B cell (primary cell): ENCODE data around the gene WDFY4. TPM values are rescaled to one million over a fixed set of nuclear protein-coding genes. Genes with fewer than 3 reads are reported as not detected.

Experiments used
- ATAC-seq: fragments of 200-7000 bp; cut with Tn5 transposase; one replicate; pipeline ENCODE4 v1.10.0; 2021; ENCODE audit warnings: low read depth, mild to moderate bottlenecking, moderate number of reproducible peaks, moderate library complexity
- CTCF ChIA-PET: fragments of 350-600 bp; sonication (Branson Sonifier 250); formaldehyde crosslinking; loops from one replicate; lab custom pipeline; 2021; ENCODE audit warnings: antibody characterized with exemption, inconsistent platforms; lab: Charles Lee
- POLR2A ChIA-PET: fragments of 350-600 bp; sonication (Branson Sonifier 250); formaldehyde crosslinking; loops from one replicate; lab custom pipeline; 2021; ENCODE audit warnings: antibody characterized with exemption; lab: Charles Lee
- DNase-seq: peaks from one replicate; pipeline ENCODE4 v3.0.0; 2013
- H2AFZ ChIP-seq: 2 replicates; pipeline ENCODE4 v1.6.1; 2012; ENCODE audit warnings: mild to moderate bottlenecking, low read depth, low read length; ENCODE audit not compliant: insufficient read depth, poor library complexity, severe bottlenecking
- H3K27ac ChIP-seq, 2 donors: 1 replicate in 1 of 2; 2 replicates in 1 of 2; pipeline ENCODE4 v1.5.1; 2012 to 2013; ENCODE audit warnings: low read length in 2 of 2, mild to moderate bottlenecking in 2 of 2, moderate library complexity in 1 of 2
- H3K27me3 ChIP-seq, 4 experiments: fragments of 200-600 bp in 1 of 4; sonication (generic) in 1 of 4; replicated peaks in 1 of 4; 1 replicate in 2 of 4; 2 replicates in 2 of 4; pipeline versions ENCODE4 v1.6.1 to v1.7.0; 2013 to 2016; ENCODE audit warnings: low read length in 3 of 4, mild to moderate bottlenecking in 2 of 4, mixed read lengths in 1 of 4, moderate library complexity in 1 of 4; ENCODE audit not compliant: insufficient read depth in 4 of 4, control insufficient read depth in 3 of 4; ENCODE audit errors: control extremely low read depth in 1 of 4
- H3K36me3 ChIP-seq, 2 experiments: replicated peaks in 1 of 2; 1 replicate in 1 of 2; 2 replicates in 1 of 2; pipeline versions ENCODE4 v1.6.1 to v1.7.1; 2013; ENCODE audit warnings: low read length in 1 of 2; ENCODE audit not compliant: insufficient read depth in 2 of 2, control insufficient read depth in 1 of 2; ENCODE audit errors: control extremely low read depth in 1 of 2, extremely low read depth in 1 of 2
- H3K4me1 ChIP-seq, 2 donors: fragments of 200-600 bp in 1 of 2; sonication (generic) in 1 of 2; 1 replicate in 1 of 2; 2 replicates in 1 of 2; pipeline versions ENCODE4 v1.5.1 to v1.6.1; 2013 to 2017; ENCODE audit warnings: low read length in 2 of 2; ENCODE audit not compliant: control insufficient read depth in 2 of 2, insufficient read depth in 2 of 2
- H3K4me2 ChIP-seq: replicated peaks from 2 replicates; pipeline ENCODE3; 2012; ENCODE audit warnings: mild to moderate bottlenecking, low read depth, low read length; ENCODE audit not compliant: poor library complexity, severe bottlenecking
- H3K4me3 ChIP-seq, 5 experiments: fragments of 200-600 bp in 1 of 5; sonication (generic) in 1 of 5; 1 replicate in 3 of 5; 2 replicates in 2 of 5; pipeline versions ENCODE4 v1.5.1 to v1.7.0; 2011 to 2016; ENCODE audit warnings: low read length in 4 of 5, mild to moderate bottlenecking in 4 of 5, low read depth in 2 of 5, control low read depth in 1 of 5, moderate library complexity in 1 of 5; ENCODE audit not compliant: insufficient read depth in 1 of 5; ENCODE audit errors: control extremely low read depth in 1 of 5, extremely low read depth in 1 of 5
- H3K79me2 ChIP-seq: fragments of 200-600 bp; sonication (generic); one replicate; pipeline ENCODE4 v1.6.0; 2016; ENCODE audit warnings: low read length; ENCODE audit not compliant: control insufficient read depth, insufficient read depth
- H3K9ac ChIP-seq: fragments of 200-600 bp; sonication (generic); 2 replicates; pipeline ENCODE4 v1.6.1; 2017; ENCODE audit warnings: mild to moderate bottlenecking, low read length, moderate library complexity
- H3K9me3 ChIP-seq, 3 donors: one replicate each; pipeline versions ENCODE4 v1.6.1 to v1.7.1; 2013; ENCODE audit warnings: low read length in 2 of 3; ENCODE audit not compliant: control insufficient read depth in 2 of 3, insufficient read depth in 1 of 3; ENCODE audit errors: control extremely low read depth in 1 of 3
- H4K20me1 ChIP-seq: 2 replicates; pipeline ENCODE4 v1.6.0; 2012; ENCODE audit warnings: mild to moderate bottlenecking, low read length; ENCODE audit not compliant: insufficient read depth, control insufficient read depth, poor library complexity, severe bottlenecking
- H3K27ac Mint-ChIP-seq: one replicate; pipeline ENCODE4 v1.8.0; 2021; ENCODE audit warnings: mixed read lengths
- H3K27me3 Mint-ChIP-seq: one replicate; pipeline ENCODE4 v1.8.0; 2021; ENCODE audit warnings: mixed read lengths
- H3K4me1 Mint-ChIP-seq: one replicate; pipeline ENCODE4 v1.8.0; 2021; ENCODE audit warnings: mixed read lengths
- H3K4me3 Mint-ChIP-seq: one replicate; pipeline ENCODE4 v1.8.0; 2021; ENCODE audit warnings: mixed read lengths
- H3K9me3 Mint-ChIP-seq: one replicate; pipeline ENCODE4 v1.8.0; 2022; ENCODE audit warnings: mixed read lengths; ENCODE audit not compliant: insufficient read depth
- CTCF ChIP-seq: fragments of 200-600 bp; IDR thresholded peaks from one replicate; pipeline ENCODE4 v1.8.0; 2022; ENCODE audit warnings: antibody characterized with exemption, mild to moderate bottlenecking
- EZH2 ChIP-seq: IDR thresholded peaks from 2 replicates; pipeline ENCODE4 v1.6.1; 2012; ENCODE audit warnings: borderline replicate concordance, low read depth, mild to moderate bottlenecking, moderate library complexity, low read length; ENCODE audit not compliant: insufficient read depth, poor library complexity, severe bottlenecking
- WGBS: methylation state at CpG from one replicate; pipeline ENCODE4 v1.1.5; 2013; ENCODE audit warnings: missing lambda C conversion rate; ENCODE audit not compliant: insufficient coverage; 5-methylcytosine and 5-hydroxymethylcytosine counted together
- intact Hi-C: fragments of 100-400 bp; cut with micrococcal nuclease; formaldehyde crosslinking; loops from one replicate; pipeline ENCODE4 v1.10.0; 2022
- polyA plus RNA-seq: library from polyadenylated mRNA; depleted of rRNA; stranded (reverse); fragments of >200 nt; gene quantifications from 2 replicates; pipeline ENCODE4 v1.2.3, GENCODE V29; 2012
- total RNA-seq, 2 donors: library from RNA; stranded (reverse); fragments of 120-200 nt in 1 of 2; gene quantifications; 1 replicate in 1 of 2; 2 replicates in 1 of 2; pipeline versions ENCODE4 v1.2.3 to v1.2.4, GENCODE V29; 2013 to 2022

The WDFY4 gene
- total and polyA plus RNA-seq, 2 donors (not counting 1 experiment from before 2014, with no cell fraction given): 262 to 560 TPM

- Histone ChIP-seq H3K9me3 (peaks cover 0 to 4% (median 0%) of the 10 kb centered on the region in 3 donors), H3K79me2 (peaks cover 25% of the 10 kb centered on the region), H3K4me2 (peak overlapping the region; percentile 55), H3K36me3 (peaks cover 4 to 65% of the 10 kb centered on the region in 2 experiments), H4K20me1 (peaks cover 39% of the 10 kb centered on the region), H2AFZ (peak overlapping the region; percentile 64), H3K4me1 (peaks cover 55 to 59% of the 10 kb centered on the region in 2 donors), H3K27ac (peak overlapping the region; percentile 83 to 95), H3K9ac (peak overlapping the region; percentile 27), H3K27me3 (no peaks in the 10 kb centered on the region), H3K4me3 (peak overlapping the region in 1 of 5 experiments; percentile 46)
- no peak for TF ChIP-seq CTCF
- no peak for TF ChIP-seq EZH2
- H3K27me3 Mint-ChIP-seq: no peaks in the 10 kb centered on the region
- DNase-seq: peak; percentile 71
- ChIA-PET POLR2A (interaction anchor here (1.9 kb wide), 1 partner anchor 142 kb away, joined by 4 read pairs; no protein-coding TSS in a partner anchor), CTCF (interaction anchor here (1.2 to 5.8 kb wide), 2 partner anchors 116 to 142 kb away, joined by 4 to 100 read pairs; partner anchors contain the start of gene WDFY4)
- H3K4me1 Mint-ChIP-seq: peaks cover 72% of the 10 kb centered on the region
- WGBS: 70% methylated on average over 10 of the region's 12 CpGs
- peak; percentile 12 for ATAC-seq
- intact Hi-C loops: loop anchor here (5.0 kb wide), 2 partner anchors 48 to 118 kb away; partner anchors contain the start of gene WDFY4
- H3K27ac Mint-ChIP-seq: peak overlapping the region; percentile 97
- H3K4me3 Mint-ChIP-seq: peak overlapping the region; percentile 79
- H3K9me3 Mint-ChIP-seq: no peaks in the 10 kb centered on the region
Observed at GRCh38 chr10:48800007-48800675, 115.5 kb downstream of the WDFY4 start.

- Histone ChIP-seq H3K4me3 (peak overlapping the region in 2 of 5 experiments; percentile 10 to 46), H3K79me2 (peaks cover 33% of the 10 kb centered on the region), H3K9ac (peak overlapping the region; percentile 27), H4K20me1 (peaks cover 47% of the 10 kb centered on the region), H3K36me3 (peaks cover 4 to 69% of the 10 kb centered on the region in 2 experiments), H3K4me1 (peaks cover 56 to 63% of the 10 kb centered on the region in 2 donors), H2AFZ (no peak overlapping the region), H3K4me2 (peak overlapping the region; percentile 55), H3K9me3 (peaks cover 0 to 4% (median 0%) of the 10 kb centered on the region in 3 donors), H3K27me3 (no peaks in the 10 kb centered on the region), H3K27ac (peak overlapping the region; percentile 83 to 95)
- no peak for ATAC-seq
- CTCF ChIA-PET: interaction anchor here (1.2 to 5.8 kb wide), 3 partner anchors 106 to 142 kb away, joined by 4 to 100 read pairs (median 4); partner anchors contain the start of gene WDFY4
- DNase-seq: no peak
- peaks cover 77% of the 10 kb centered on the region for H3K4me1 Mint-ChIP-seq
- TF ChIP-seq EZH2 (no peak), CTCF (no peak)
- intact Hi-C loops: loop anchor here (5.0 kb wide), 2 partner anchors 49 to 119 kb away; partner anchors contain the start of gene WDFY4
- no peaks in the 10 kb centered on the region for H3K27me3 Mint-ChIP-seq
- H3K4me3 Mint-ChIP-seq: peak overlapping the region; percentile 37
- H3K9me3 Mint-ChIP-seq: no peaks in the 10 kb centered on the region
- peak overlapping the region; percentile 97 for H3K27ac Mint-ChIP-seq
- POLR2A ChIA-PET: no interaction called here
Observed at GRCh38 chr10:48801001-48801421, 116.3 kb downstream of the WDFY4 start.
